Endothelial cell of umbilical vein (primary cell): Measurements from ENCODE around the gene NOD2. TPM values are rescaled to one million over a fixed set of nuclear protein-coding genes. Genes with fewer than 3 reads are reported as not detected.

ENCODE experiments used
- BruUV-seq: library from RNA; stranded (reverse); fragments of 400-500 nt; replicated peaks from 2 replicates; lab custom pipeline; 2021; lab: Mats Ljungman, UMichigan
- CTCF ChIA-PET: fragments of 300-600, 350-600 bp; sonication (Branson Sonifier 250); formaldehyde crosslinking; loops from one replicate; lab custom pipeline; 2021; ENCODE audit warnings: antibody characterized with exemption, inconsistent platforms; lab: Charles Lee
- POLR2A ChIA-PET: fragments of 300-600, 350-600 bp; sonication (Branson Sonifier 250); formaldehyde crosslinking; loops from one replicate; lab custom pipeline; 2021; ENCODE audit warnings: antibody characterized with exemption, inconsistent platforms; lab: Charles Lee
- DNase-seq: peaks from one replicate; pipeline ENCODE4 v3.0.0-alpha.2; 2011; ENCODE audit warnings: low read depth, low spot score
- FAIRE-seq: peaks from 2 replicates; lab custom pipeline; 2011; peaks lifted over from hg19 to GRCh38; lab: Jason Lieb, UNC
- H2AFZ ChIP-seq: 2 replicates; pipeline ENCODE4 v1.6.0; 2012; ENCODE audit warnings: low read depth, low read length, control low read depth, inconsistent platforms
- H3K27ac ChIP-seq: 2 replicates; pipeline ENCODE4 v1.5.1; 2011; ENCODE audit warnings: low read depth, mild to moderate bottlenecking, control low read depth, low read length, moderate library complexity; ENCODE audit not compliant: insufficient read depth
- H3K27me3 ChIP-seq, 2 experiments: 2 replicates each; pipeline versions ENCODE4 v1.6.0 to v1.6.1; 2011; ENCODE audit warnings: low read length in 2 of 2, mixed read lengths in 1 of 2; ENCODE audit not compliant: control insufficient read depth in 2 of 2, insufficient read depth in 2 of 2
- H3K36me3 ChIP-seq, 2 experiments: 2 replicates in 1 of 2; 3 replicates in 1 of 2; pipeline ENCODE4 v1.5.1; 2011; ENCODE audit warnings: low read length in 2 of 2, mild to moderate bottlenecking in 1 of 2, moderate library complexity in 1 of 2; ENCODE audit not compliant: control insufficient read depth in 2 of 2, insufficient read depth in 2 of 2; ENCODE audit errors: extremely low read depth in 1 of 2
- H3K4me1 ChIP-seq: 3 replicates; pipeline ENCODE4 v1.5.1; 2011; ENCODE audit warnings: mild to moderate bottlenecking, low read length; ENCODE audit not compliant: control insufficient read depth, insufficient read depth; ENCODE audit errors: extremely low read depth
- H3K4me2 ChIP-seq: 2 replicates; pipeline ENCODE4 v1.6.1; 2011; ENCODE audit warnings: low read length, control low read depth, mixed read lengths; ENCODE audit not compliant: insufficient read depth
- H3K4me3 ChIP-seq, 3 experiments: fragments of 200-600 bp in 1 of 3; sonication (generic), shearing (Covaris generic) in 1 of 3; replicated peaks in 1 of 3; 2 replicates each; pipeline ENCODE4 v1.5.1; 2011 to 2016; ENCODE audit warnings: control low read depth in 3 of 3, low read length in 3 of 3, mild to moderate bottlenecking in 2 of 3, inconsistent platforms in 1 of 3, low read depth in 1 of 3, moderate library complexity in 1 of 3; ENCODE audit not compliant: insufficient read depth in 1 of 3
- H3K79me2 ChIP-seq: 2 replicates; pipeline ENCODE4 v1.6.0; 2012; ENCODE audit warnings: low read length, inconsistent platforms; ENCODE audit not compliant: control insufficient read depth, insufficient read depth
- H3K9ac ChIP-seq: replicated peaks from 2 replicates; pipeline ENCODE3; 2011; ENCODE audit warnings: low read length, control low read depth; ENCODE audit not compliant: insufficient read depth; ENCODE audit errors: extremely low read depth
- H3K9me1 ChIP-seq: replicated peaks from 3 replicates; pipeline ENCODE4 v1.6.0; 2011; ENCODE audit warnings: mild to moderate bottlenecking, low read length; ENCODE audit not compliant: control insufficient read depth, insufficient read depth; ENCODE audit errors: extremely low read depth
- H3K9me3 ChIP-seq: replicated peaks from 2 replicates; pipeline ENCODE4 v1.5.1; 2012; ENCODE audit warnings: low read length, inconsistent platforms; ENCODE audit not compliant: control insufficient read depth, insufficient read depth
- H4K20me1 ChIP-seq: replicated peaks from 2 replicates; pipeline ENCODE3; 2011; ENCODE audit warnings: mild to moderate bottlenecking, low read length; ENCODE audit not compliant: control insufficient read depth, insufficient read depth; ENCODE audit errors: extremely low read depth
- EZH2 ChIP-seq: IDR thresholded peaks from 2 replicates; pipeline ENCODE4 v1.6.1; 2012; ENCODE audit warnings: borderline replicate concordance, low read depth, mild to moderate bottlenecking, moderate library complexity, low read length, inconsistent platforms; ENCODE audit not compliant: severe bottlenecking
- FOS ChIP-seq: IDR thresholded peaks from 2 replicates; pipeline ENCODE4 v1.6.1; 2011; ENCODE audit warnings: mild to moderate bottlenecking, low read length, moderate library complexity, borderline replicate concordance; ENCODE audit not compliant: insufficient read depth
- GATA2 ChIP-seq: IDR thresholded peaks from 2 replicates; pipeline ENCODE4 v1.7.0; 2011; ENCODE audit warnings: low read depth, mild to moderate bottlenecking, moderate library complexity, mixed read lengths, low read length; ENCODE audit not compliant: insufficient read length, insufficient read depth
- JUN ChIP-seq: IDR thresholded peaks from 2 replicates; pipeline ENCODE4 v1.6.1; 2011; ENCODE audit warnings: borderline replicate concordance, low read depth; ENCODE audit not compliant: insufficient read length, insufficient read depth
- MYC ChIP-seq: IDR thresholded peaks from one replicate; pipeline ENCODE4 v1.6.1; 2011; ENCODE audit warnings: mild to moderate bottlenecking, low read depth, low read length
- POLR2A ChIP-seq: IDR thresholded peaks from 2 replicates; pipeline ENCODE4 v1.6.1; 2012; ENCODE audit warnings: low read depth, mild to moderate bottlenecking, control low read depth, low read length
- POLR2AphosphoS5 ChIP-seq: IDR thresholded peaks from 2 replicates; pipeline ENCODE4 v1.6.1; 2012; ENCODE audit warnings: low read depth, mild to moderate bottlenecking, control low read depth, low read length, moderate library complexity; ENCODE audit not compliant: insufficient read depth
- dilution Hi-C: fragments of 300-500 bp; cut with MboI; formaldehyde crosslinking; loops from one replicate; pipeline ENCODE4 v1.15.0; 2019; ENCODE audit warnings: low sequenced_read_pairs; ENCODE audit not compliant: extremely low pct_ligation_motif_present
- intact Hi-C: fragments of 100-400 bp; cut with micrococcal nuclease; formaldehyde crosslinking; loops from one replicate; pipeline ENCODE4 v1.10.0; 2022
- polyA plus RNA-seq, 4 experiments: library from polyadenylated mRNA; depleted of rRNA in 3 of 4; stranded (reverse) in 3 of 4; unstranded in 1 of 4; fragments of >200 nt; gene quantifications; 2 replicates each; pipeline versions ENCODE4 v1.2.1 to v1.2.3, GENCODE V29; 2011 to 2012; ENCODE audit warnings: missing spikeins in 1 of 4
- total RNA-seq: library from RNA; stranded (reverse); gene quantifications from 2 replicates; pipeline ENCODE4 v1.2.3, GENCODE V29; 2021
- TF ChIP-seq, protein P1 (sequence below): IDR thresholded peaks from 2 replicates; pipeline ENCODE4 v1.6.1; 2011; ENCODE audit not compliant: insufficient read depth, insufficient read length
- TF ChIP-seq, protein P2 (sequence below), 2 donors: IDR thresholded peaks; 1 replicate in 1 of 2; 2 replicates in 1 of 2; pipeline ENCODE4 v1.5.1; 2011; ENCODE audit warnings: low read length in 2 of 2, mild to moderate bottlenecking in 2 of 2, moderate library complexity in 2 of 2, control low read depth in 1 of 2, inconsistent platforms in 1 of 2, low read depth in 1 of 2; ENCODE audit not compliant: insufficient read depth in 1 of 2; ENCODE audit errors: extremely low read depth in 1 of 2

Gene NOD2
- total and polyA plus RNA-seq, 2 donors (not counting 3 experiments of a cell fraction or from before 2014, with no cell fraction given): 0.07 to 0.58 TPM

DNA sequence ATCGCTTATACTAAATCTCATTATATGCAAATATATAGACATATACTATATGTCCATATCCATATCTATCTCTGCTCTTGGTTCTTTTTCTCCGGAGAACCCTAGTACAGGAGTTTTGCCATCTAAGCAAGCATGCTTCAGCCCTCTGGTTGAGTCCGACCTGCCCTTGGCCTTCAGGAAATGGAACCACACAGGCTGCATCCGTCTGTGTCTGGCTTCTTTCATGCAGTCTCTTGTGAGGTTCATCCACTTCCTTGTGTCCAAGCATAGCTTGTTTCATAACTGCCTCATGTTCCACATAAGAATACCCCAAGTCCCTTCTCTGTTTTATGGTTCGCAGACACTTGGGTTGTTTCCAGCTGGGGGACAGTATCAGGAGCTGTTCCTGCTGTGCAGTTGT is 29.1 kb upstream of the NOD2 start:
- no peaks in the 10 kb centered on the region for H3K27me3 ChIP-seq
- TF ChIP-seq POLR2AphosphoS5: no peak
- TF ChIP-seq FOS: no peak
- no peak for TF ChIP-seq MYC
- no peak for TF ChIP-seq GATA2
- TF ChIP-seq EZH2: no peak
- no peak for TF ChIP-seq JUN
- TF ChIP-seq, protein P1, sequence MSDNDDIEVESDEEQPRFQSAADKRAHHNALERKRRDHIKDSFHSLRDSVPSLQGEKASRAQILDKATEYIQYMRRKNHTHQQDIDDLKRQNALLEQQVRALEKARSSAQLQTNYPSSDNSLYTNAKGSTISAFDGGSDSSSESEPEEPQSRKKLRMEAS: no peak
- TF ChIP-seq, protein P2, sequence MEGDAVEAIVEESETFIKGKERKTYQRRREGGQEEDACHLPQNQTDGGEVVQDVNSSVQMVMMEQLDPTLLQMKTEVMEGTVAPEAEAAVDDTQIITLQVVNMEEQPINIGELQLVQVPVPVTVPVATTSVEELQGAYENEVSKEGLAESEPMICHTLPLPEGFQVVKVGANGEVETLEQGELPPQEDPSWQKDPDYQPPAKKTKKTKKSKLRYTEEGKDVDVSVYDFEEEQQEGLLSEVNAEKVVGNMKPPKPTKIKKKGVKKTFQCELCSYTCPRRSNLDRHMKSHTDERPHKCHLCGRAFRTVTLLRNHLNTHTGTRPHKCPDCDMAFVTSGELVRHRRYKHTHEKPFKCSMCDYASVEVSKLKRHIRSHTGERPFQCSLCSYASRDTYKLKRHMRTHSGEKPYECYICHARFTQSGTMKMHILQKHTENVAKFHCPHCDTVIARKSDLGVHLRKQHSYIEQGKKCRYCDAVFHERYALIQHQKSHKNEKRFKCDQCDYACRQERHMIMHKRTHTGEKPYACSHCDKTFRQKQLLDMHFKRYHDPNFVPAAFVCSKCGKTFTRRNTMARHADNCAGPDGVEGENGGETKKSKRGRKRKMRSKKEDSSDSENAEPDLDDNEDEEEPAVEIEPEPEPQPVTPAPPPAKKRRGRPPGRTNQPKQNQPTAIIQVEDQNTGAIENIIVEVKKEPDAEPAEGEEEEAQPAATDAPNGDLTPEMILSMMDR (IDR thresholded peaks at IDR 0.05; ENCODE audit: extremely low read depth in 1 of 2, insufficient read depth in 1 of 2, low read depth in 1 of 2, low read length in 2 of 2): no peak
- TF ChIP-seq POLR2A: no peak
- ChIA-PET POLR2A (no interaction called here), CTCF (interaction anchor here (0.7 to 10.9 kb wide), 17 partner anchors 9 to 639 kb away, joined by 3 to 179 read pairs (median 7); partner anchors contain the start of genes ADCY7 and CNEP1R1)
- no peak overlapping the region for H3K4me3 ChIP-seq
- H3K9me3 ChIP-seq: no peaks in the 10 kb centered on the region
- no TSS peak for BruUV-seq
- H2AFZ ChIP-seq: no peak overlapping the region
- H3K4me1 ChIP-seq: peaks cover 3% of the 10 kb centered on the region
- H3K9ac ChIP-seq: no peak overlapping the region
- no peak for DNase-seq
- no peaks in the 10 kb centered on the region for H4K20me1 ChIP-seq
- H3K27ac ChIP-seq: no peak overlapping the region
- no peak overlapping the region for H3K4me2 ChIP-seq
- H3K9me1 ChIP-seq: no peaks in the 10 kb centered on the region
- dilution Hi-C loops (no loop called here), intact Hi-C loops (loop anchor here (2.0 kb wide), 3 partner anchors 115 to 295 kb away; partner anchors contain the start of genes BRD7 and NKD1)
- no peaks in the 10 kb centered on the region for H3K79me2 ChIP-seq
- no peak for FAIRE-seq
- no peaks in the 10 kb centered on the region for H3K36me3 ChIP-seq
